Daoy (cell line): ENCODE data around the gene ACBD6. TPM values are rescaled to one million over a fixed set of nuclear protein-coding genes. Genes with fewer than 3 reads are reported as not detected.

Experiments used
- DNase-seq: peaks from one replicate; pipeline ENCODE4 v3.0.0-alpha.2; 2015; ENCODE audit warnings: low read depth
- total RNA-seq: library from RNA; depleted of rRNA; stranded (reverse); fragments of >200 nt; shearing (Covaris generic); gene quantifications from 2 replicates; pipeline ENCODE4 v1.2.3, GENCODE V29; 2014

Gene ACBD6
- total RNA-seq, 1 experiment from 2014 or later = 58.7 TPM

DNA sequence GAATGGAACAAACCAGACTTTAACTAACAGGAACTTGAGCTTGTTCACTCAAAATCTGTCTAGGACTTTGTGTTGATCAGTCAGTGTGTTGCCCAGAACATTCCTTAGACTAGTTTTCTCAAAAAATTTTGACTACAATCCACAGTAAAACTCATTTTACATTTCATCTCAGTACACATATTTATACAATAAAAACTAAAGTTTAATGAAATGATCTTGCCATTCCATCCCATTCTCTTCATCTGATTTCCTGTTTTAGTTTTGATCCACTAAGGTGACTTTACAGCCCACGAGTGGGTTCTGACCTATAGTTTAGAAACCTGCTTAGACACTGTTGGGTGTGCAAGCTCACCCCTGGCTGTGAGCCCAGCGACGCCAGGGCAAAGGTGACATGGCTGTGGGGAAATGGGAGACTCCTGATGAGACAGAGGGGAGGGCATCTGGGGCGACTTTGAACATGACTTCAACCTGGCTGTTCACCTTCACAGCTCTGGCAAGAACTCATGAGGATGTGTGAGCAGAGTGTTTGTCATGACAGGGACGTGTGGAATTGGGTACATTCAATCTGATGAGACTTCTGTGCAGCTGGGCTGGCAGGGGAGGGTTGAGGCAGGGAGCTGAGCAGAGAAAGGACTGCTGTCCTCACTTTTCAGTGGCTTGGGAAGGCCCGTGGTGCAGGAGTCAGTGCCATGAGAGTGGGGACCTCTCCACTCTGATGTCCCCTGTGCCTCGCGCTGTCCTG, 231.7 kb downstream of the ACBD6 start:
- no peak for DNase-seq

GRCh38 chr1:180269645-180270529, 232.5 kb downstream of the ACBD6 start:
- no peak for DNase-seq

- no peak for DNase-seq
These were observed 233.8 kb downstream of the ACBD6 start for GRCh38 chr1:180268556-180269075.

GRCh38 chr1:180267761-180268555, 234.4 kb downstream of the ACBD6 start:
- DNase-seq = no peak

- DNase-seq = no peak
These were observed 235.2 kb downstream of the ACBD6 start for GRCh38 chr1:180267211-180267561.

GRCh38 chr1:180266275-180267210, 235.8 kb downstream of the ACBD6 start:
- no peak for DNase-seq

- DNase-seq = no peak
These were observed 236.5 kb downstream of the ACBD6 start for GRCh38 chr1:180265871-180266270.

GRCh38 chr1:180265201-180265600, 237.2 kb downstream of the ACBD6 start:
- no peak for DNase-seq

GRCh38 chr1:180264595-180264994, 237.8 kb downstream of the ACBD6 start:
- no peak for DNase-seq

GRCh38 chr1:180262628-180263488, 239.5 kb downstream of the ACBD6 start:
- DNase-seq = peak; percentile 65

DNA sequence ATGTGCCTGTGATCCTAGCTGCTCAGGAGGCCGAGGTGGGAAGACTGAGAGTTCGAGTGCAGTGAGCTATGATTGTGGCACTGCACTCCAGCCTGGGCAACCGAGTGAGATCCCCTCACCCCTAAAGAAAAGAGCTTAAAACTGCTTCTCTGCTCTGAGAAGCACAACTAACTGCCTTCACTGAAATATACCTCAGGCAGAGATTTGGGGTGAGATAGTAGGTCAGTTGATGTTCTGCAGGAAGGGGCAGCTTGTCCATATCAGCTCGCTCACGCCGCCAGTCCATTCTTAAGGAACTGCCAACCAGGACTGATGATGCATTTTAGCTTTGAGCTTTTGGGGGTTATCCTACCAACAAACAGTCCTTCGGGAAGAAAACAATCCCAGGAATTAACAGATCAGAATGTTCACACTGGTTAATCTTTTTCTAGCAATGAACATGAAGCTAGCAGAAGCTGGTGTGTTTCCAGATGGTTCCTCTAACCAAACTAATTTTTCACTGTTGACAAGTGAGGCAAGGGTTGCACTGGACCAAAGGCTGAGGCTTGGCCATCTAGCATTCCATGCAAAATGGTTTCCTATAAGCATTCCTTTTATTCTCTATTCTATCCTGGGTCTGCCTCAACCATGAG, 240.7 kb downstream of the ACBD6 start:
- DNase-seq = no peak

DNA sequence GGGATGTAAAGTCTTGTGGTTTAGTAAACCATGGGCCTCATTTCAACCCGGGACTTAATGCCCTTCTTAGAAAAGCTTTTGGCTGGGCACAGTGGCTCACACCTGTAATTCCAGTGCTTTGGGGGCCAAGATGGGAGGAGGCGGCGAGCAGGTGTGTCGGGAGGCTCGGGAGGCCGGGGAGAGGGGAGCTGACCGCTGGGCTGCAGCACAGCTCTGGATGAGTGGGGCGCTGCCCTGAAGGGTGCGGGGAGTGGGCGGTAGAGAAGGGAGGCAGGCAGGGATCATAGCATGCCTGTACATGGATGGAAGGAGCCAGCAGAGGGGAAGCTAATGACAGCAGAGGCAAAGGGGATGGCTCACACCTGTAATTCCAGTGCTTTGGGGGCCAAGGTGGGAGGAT, 241.3 kb downstream of the ACBD6 start:
- no peak for DNase-seq

GRCh38 chr1:180260541-180260940, 241.8 kb downstream of the ACBD6 start:
- no peak for DNase-seq

GRCh38 chr1:180259431-180260338, 242.7 kb downstream of the ACBD6 start:
- DNase-seq = no peak

GRCh38 chr1:180258935-180259334, 243.4 kb downstream of the ACBD6 start:
- DNase-seq = no peak

- DNase-seq = no peak
These were observed 244.1 kb downstream of the ACBD6 start for GRCh38 chr1:180258290-180258689.

DNA sequence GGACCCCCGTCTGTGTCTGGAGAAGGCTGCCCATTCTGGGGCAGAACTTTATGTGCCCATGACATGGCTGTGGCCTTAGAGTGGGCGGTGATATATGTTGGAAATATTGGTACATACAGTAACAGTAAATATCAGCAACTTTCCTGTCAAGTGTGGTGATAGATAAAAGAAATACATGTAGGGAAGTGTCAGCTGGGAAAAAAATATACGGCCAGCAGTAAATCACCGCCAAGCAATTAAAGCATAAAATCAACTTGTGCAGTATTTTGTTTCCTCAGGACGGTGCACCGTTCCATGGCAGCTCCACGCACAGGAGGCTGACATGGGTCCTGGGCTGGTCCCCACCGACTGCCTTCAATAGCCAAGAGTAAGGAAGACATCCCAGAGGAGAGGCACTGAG, 244.9 kb downstream of the ACBD6 start:
- DNase-seq = no peak

- no peak for DNase-seq
These were observed 245.4 kb downstream of the ACBD6 start for GRCh38 chr1:180257028-180257386.
